WTC11 (cell line): Measurements from ENCODE around the gene KNTC1.

ENCODE experiments used
- ATF1 ChIP-seq: sonication (generic); formaldehyde crosslinking; IDR thresholded peaks from 2 replicates; pipeline ENCODE4 v1.8.1; 2023; ENCODE audit warnings: mild to moderate bottlenecking, moderate library complexity, missing genetic modification reagents
- EMX1 ChIP-seq: fragments of 250-450 bp; sonication (Bioruptor Pico); IDR thresholded peaks from 2 replicates; pipeline ENCODE4 v1.8.0; 2021; ENCODE audit warnings: mild to moderate bottlenecking
- FOXJ3 ChIP-seq: sonication (generic); formaldehyde crosslinking; IDR thresholded peaks from 2 replicates; pipeline ENCODE4 v1.9.0; 2021; ENCODE audit warnings: missing genetic modification reagents, mild to moderate bottlenecking, borderline replicate concordance
- FOXP1 ChIP-seq: sonication (generic); formaldehyde crosslinking; IDR thresholded peaks from 2 replicates; pipeline ENCODE4 v1.8.0; 2022; ENCODE audit warnings: missing genetic modification reagents, mild to moderate bottlenecking, moderate library complexity, borderline replicate concordance
- JUN ChIP-seq: sonication (generic); formaldehyde crosslinking; IDR thresholded peaks from 2 replicates; pipeline ENCODE4 v1.8.0; 2023; ENCODE audit warnings: mild to moderate bottlenecking, missing genetic modification reagents
- NFE2L1 ChIP-seq: sonication (generic); formaldehyde crosslinking; IDR thresholded peaks from 2 replicates; pipeline ENCODE4 v1.8.1; 2023; ENCODE audit warnings: missing genetic modification reagents
- RELA ChIP-seq: sonication (generic); formaldehyde crosslinking; IDR thresholded peaks from 2 replicates; pipeline ENCODE4 v1.8.1; 2022; ENCODE audit warnings: missing genetic modification reagents, mild to moderate bottlenecking, borderline replicate concordance
- SP1 ChIP-seq: sonication (generic); formaldehyde crosslinking; conservative IDR thresholded peaks from 2 replicates; pipeline ENCODE4 v1.8.1; 2022; ENCODE audit warnings: missing genetic modification reagents
- ZBTB21 ChIP-seq: sonication (generic); formaldehyde crosslinking; IDR thresholded peaks from 2 replicates; pipeline ENCODE4 v1.8.1; 2023; ENCODE audit warnings: mild to moderate bottlenecking, missing genetic modification reagents, borderline replicate concordance
- ZNF317 ChIP-seq: sonication (generic); formaldehyde crosslinking; IDR thresholded peaks from 2 replicates; pipeline ENCODE4 v1.8.1; 2023; ENCODE audit warnings: low read depth, mild to moderate bottlenecking, moderate library complexity, missing genetic modification reagents, borderline replicate concordance
- ZNF423 ChIP-seq: fragments of 250-450 bp; sonication (Bioruptor Pico); IDR thresholded peaks from 2 replicates; pipeline ENCODE4 v2.1.2; 2022; ENCODE audit warnings: mild to moderate bottlenecking, moderate library complexity
- TF ChIP-seq, protein P1 (sequence below): fragments of 200-600 bp; IDR thresholded peaks from 2 replicates; pipeline ENCODE4 v1.8.0; 2022; ENCODE audit warnings: antibody characterized with exemption
- TF ChIP-seq, protein P2 (sequence below): sonication (generic); formaldehyde crosslinking; IDR thresholded peaks from 2 replicates; pipeline ENCODE4 v1.8.0; 2022; ENCODE audit warnings: mild to moderate bottlenecking, missing genetic modification reagents
- TF ChIP-seq, protein P3 (sequence below): sonication (generic); formaldehyde crosslinking; IDR thresholded peaks from 2 replicates; pipeline ENCODE4 v1.8.1; 2023; ENCODE audit warnings: mild to moderate bottlenecking, missing genetic modification reagents, moderate library complexity

DNA sequence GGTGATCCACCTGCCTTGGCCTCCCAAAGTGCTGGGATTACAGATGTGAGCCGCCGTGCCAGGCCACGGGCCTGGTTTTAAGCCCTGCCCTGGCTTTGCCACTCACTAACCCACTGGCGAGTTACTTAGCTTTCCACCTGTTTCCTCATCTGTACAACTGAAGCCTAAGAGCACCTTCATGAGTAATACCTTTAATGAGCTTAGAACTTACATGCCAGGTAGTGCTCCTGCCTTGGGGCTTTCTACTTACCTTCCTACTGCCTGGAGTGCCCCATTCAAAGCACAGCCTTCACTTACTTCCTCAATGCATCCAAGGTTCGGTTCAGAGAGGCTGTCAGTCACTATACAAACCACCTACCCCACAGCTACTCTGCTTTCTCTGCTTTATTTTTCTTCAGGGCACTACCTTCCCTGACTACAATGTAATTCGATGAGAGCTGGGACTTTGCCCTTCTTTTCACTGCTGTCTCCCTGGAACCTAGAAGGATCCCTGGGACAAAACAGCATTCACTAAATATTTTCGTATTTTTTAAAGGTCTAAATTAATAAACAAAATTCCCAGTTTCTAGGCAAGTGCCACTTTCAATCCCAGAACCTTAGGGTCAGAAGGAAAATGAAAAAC is 40.1 kb upstream of the KNTC1 start:
- TF ChIP-seq FOXP1 (CRISPR knock-in tag) (no peak), ZNF317 (CRISPR knock-in tag) (no peak), ZNF423 (CRISPR knock-in tag) (no peak), FOXJ3 (CRISPR knock-in tag) (no peak), SP1 (CRISPR knock-in tag) (no peak), ATF1 (CRISPR knock-in tag) (no peak), JUN (no peak), EMX1 (CRISPR knock-in tag) (no peak), NFE2L1 (CRISPR knock-in tag) (no peak), ZBTB21 (no peak), RELA (CRISPR knock-in tag) (no peak)
- TF ChIP-seq, protein P1, sequence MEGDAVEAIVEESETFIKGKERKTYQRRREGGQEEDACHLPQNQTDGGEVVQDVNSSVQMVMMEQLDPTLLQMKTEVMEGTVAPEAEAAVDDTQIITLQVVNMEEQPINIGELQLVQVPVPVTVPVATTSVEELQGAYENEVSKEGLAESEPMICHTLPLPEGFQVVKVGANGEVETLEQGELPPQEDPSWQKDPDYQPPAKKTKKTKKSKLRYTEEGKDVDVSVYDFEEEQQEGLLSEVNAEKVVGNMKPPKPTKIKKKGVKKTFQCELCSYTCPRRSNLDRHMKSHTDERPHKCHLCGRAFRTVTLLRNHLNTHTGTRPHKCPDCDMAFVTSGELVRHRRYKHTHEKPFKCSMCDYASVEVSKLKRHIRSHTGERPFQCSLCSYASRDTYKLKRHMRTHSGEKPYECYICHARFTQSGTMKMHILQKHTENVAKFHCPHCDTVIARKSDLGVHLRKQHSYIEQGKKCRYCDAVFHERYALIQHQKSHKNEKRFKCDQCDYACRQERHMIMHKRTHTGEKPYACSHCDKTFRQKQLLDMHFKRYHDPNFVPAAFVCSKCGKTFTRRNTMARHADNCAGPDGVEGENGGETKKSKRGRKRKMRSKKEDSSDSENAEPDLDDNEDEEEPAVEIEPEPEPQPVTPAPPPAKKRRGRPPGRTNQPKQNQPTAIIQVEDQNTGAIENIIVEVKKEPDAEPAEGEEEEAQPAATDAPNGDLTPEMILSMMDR = no peak
- TF ChIP-seq, protein P2, sequence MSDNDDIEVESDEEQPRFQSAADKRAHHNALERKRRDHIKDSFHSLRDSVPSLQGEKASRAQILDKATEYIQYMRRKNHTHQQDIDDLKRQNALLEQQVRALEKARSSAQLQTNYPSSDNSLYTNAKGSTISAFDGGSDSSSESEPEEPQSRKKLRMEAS (CRISPR knock-in tag) = no peak
- TF ChIP-seq, protein P3, sequence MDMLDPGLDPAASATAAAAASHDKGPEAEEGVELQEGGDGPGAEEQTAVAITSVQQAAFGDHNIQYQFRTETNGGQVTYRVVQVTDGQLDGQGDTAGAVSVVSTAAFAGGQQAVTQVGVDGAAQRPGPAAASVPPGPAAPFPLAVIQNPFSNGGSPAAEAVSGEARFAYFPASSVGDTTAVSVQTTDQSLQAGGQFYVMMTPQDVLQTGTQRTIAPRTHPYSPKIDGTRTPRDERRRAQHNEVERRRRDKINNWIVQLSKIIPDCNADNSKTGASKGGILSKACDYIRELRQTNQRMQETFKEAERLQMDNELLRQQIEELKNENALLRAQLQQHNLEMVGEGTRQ (CRISPR knock-in tag) = no peak
